ENCODE measurements around the gene CMTM2. TPM values are rescaled to one million over a fixed set of nuclear protein-coding genes. Genes with fewer than 3 reads are reported as not detected.

The CMTM2 gene
- total RNA-seq, 1 donor from 2014 or later, result not detected

GRCh38 chr16:66575060-66575459, 4.2 kb upstream of the CMTM2 start:
- no peaks in the 10 kb centered on the region for H3K79me2 ChIP-seq (ENCODE audit: low read depth)
- H3K27ac ChIP-seq, result no peak overlapping the region
- no peak overlapping the region for H3K27ac Mint-ChIP-seq
- no peak overlapping the region for H3K4me3 Mint-ChIP-seq
- peaks cover 1% of the 10 kb centered on the region for H3K4me1 ChIP-seq
- peaks cover 4% of the 10 kb centered on the region for H3F3A ChIP-seq (ENCODE audit: low read depth)
- H3K9ac ChIP-seq, result no peak overlapping the region
- TF ChIP-seq EZH2 (IDR thresholded peaks at IDR 0.05) (no peak), CTCF (IDR thresholded peaks at IDR 0.05) (no peak), EZH2phosphoT487 (IDR thresholded peaks at IDR 0.05) (no peak)
- peaks cover 31% of the 10 kb centered on the region for H3K27me3 ChIP-seq
- H3K9me3 ChIP-seq (ENCODE audit: low read depth), result no peaks in the 10 kb centered on the region
- no peaks in the 10 kb centered on the region for H4K20me1 ChIP-seq (ENCODE audit: low read depth)
- peaks cover 11% of the 10 kb centered on the region for H3K27me3 Mint-ChIP-seq (ENCODE audit: insufficient read depth, low read depth)
- H3K36me3 ChIP-seq, result no peaks in the 10 kb centered on the region
- H3K4me3 ChIP-seq, result no peak overlapping the region
- H3K4me1 Mint-ChIP-seq, result peaks cover 2% of the 10 kb centered on the region
- H3K9me3 Mint-ChIP-seq, result no peaks in the 10 kb centered on the region
- no peaks in the 10 kb centered on the region for H3K36me3 Mint-ChIP-seq
- no peak overlapping the region for H2AFZ ChIP-seq (replicated peaks)
- H3K4me2 ChIP-seq, result no peak overlapping the region
- DNase-seq (ENCODE audit: low spot score), result no peak

GRCh38 chr16:66576296-66576695, 3.0 kb upstream of the CMTM2 start:
- Mint-ChIP-seq H3K9me3 (no peaks in the 10 kb centered on the region), H3K27ac (no peak overlapping the region), H3K27me3 (ENCODE audit: insufficient read depth, low read depth) (peaks cover 11% of the 10 kb centered on the region), H3K36me3 (no peaks in the 10 kb centered on the region), H3K4me3 (no peak overlapping the region), H3K4me1 (peaks cover 14% of the 10 kb centered on the region)
- H3K4me1 ChIP-seq, result peaks cover 13% of the 10 kb centered on the region
- H3K9me3 ChIP-seq (ENCODE audit: low read depth), result no peaks in the 10 kb centered on the region
- H3F3A ChIP-seq (ENCODE audit: low read depth), result peaks cover 4% of the 10 kb centered on the region
- no peak overlapping the region for H3K9ac ChIP-seq
- H3K4me2 ChIP-seq, result no peak overlapping the region
- DNase-seq (ENCODE audit: low spot score), result no peak
- no peaks in the 10 kb centered on the region for H3K79me2 ChIP-seq (ENCODE audit: low read depth)
- H4K20me1 ChIP-seq (ENCODE audit: low read depth), result no peaks in the 10 kb centered on the region
- peaks cover 32% of the 10 kb centered on the region for H3K27me3 ChIP-seq
- H3K27ac ChIP-seq, result no peak overlapping the region
- no peaks in the 10 kb centered on the region for H3K36me3 ChIP-seq
- TF ChIP-seq EZH2 (IDR thresholded peaks at IDR 0.05) (no peak), CTCF (IDR thresholded peaks at IDR 0.05) (no peak)
- no peak overlapping the region for H2AFZ ChIP-seq (replicated peaks)
- H3K4me3 ChIP-seq, result no peak overlapping the region

GRCh38 chr16:66580605-66581209, 1.4 kb downstream of the CMTM2 start:
- TF ChIP-seq CTCF (IDR thresholded peaks at IDR 0.05) (no peak), EZH2phosphoT487 (IDR thresholded peaks at IDR 0.05) (no peak), EZH2 (IDR thresholded peaks at IDR 0.05) (no peak)
- DNase-seq (ENCODE audit: low spot score), result peak; percentile 54

More at GRCh38 chr16:66580605-66581209, 1.4 kb downstream of the CMTM2 start:
- no peak overlapping the region for H3K4me3 ChIP-seq
- Mint-ChIP-seq H3K27ac (peak overlapping the region; percentile 42), H3K36me3 (peaks cover 1% of the 10 kb centered on the region), H3K27me3 (ENCODE audit: insufficient read depth, low read depth) (peaks cover 11% of the 10 kb centered on the region), H3K4me3 (no peak overlapping the region), H3K9me3 (peaks cover 2% of the 10 kb centered on the region), H3K4me1 (peaks cover 26% of the 10 kb centered on the region)
- H4K20me1 ChIP-seq (ENCODE audit: low read depth), result no peaks in the 10 kb centered on the region
- H3K79me2 ChIP-seq (ENCODE audit: low read depth), result no peaks in the 10 kb centered on the region
- H3F3A ChIP-seq (ENCODE audit: low read depth), result no peaks in the 10 kb centered on the region
- H3K4me1 ChIP-seq, result peaks cover 16% of the 10 kb centered on the region
- H3K27me3 ChIP-seq, result peaks cover 32% of the 10 kb centered on the region
- H2AFZ ChIP-seq (replicated peaks), result no peak overlapping the region
- no peak overlapping the region for H3K9ac ChIP-seq
- H3K27ac ChIP-seq, result no peak overlapping the region
- H3K4me2 ChIP-seq, result peak overlapping the region; percentile 1
- H3K36me3 ChIP-seq, result no peaks in the 10 kb centered on the region
- H3K9me3 ChIP-seq (ENCODE audit: low read depth), result no peaks in the 10 kb centered on the region

Data from neural progenitor cell (in vitro differentiated cells).